D721Med (cell line): ENCODE measurements around the gene TMEM121B.

ENCODE experiments used
- DNase-seq: peaks from one replicate; pipeline ENCODE4 v3.0.0; 2011; ENCODE audit warnings: low spot score; ENCODE audit not compliant: insufficient read length
- FAIRE-seq: peaks from 2 replicates; lab custom pipeline; 2011; peaks lifted over from hg19 to GRCh38; lab: Jason Lieb, UNC
- TF ChIP-seq, protein P1 (sequence below): IDR thresholded peaks from 2 replicates; pipeline ENCODE4 v1.5.1; 2012; ENCODE audit warnings: mild to moderate bottlenecking, control low read depth; ENCODE audit not compliant: insufficient read depth; ENCODE audit errors: missing control alignments

The TMEM121B gene

DNA sequence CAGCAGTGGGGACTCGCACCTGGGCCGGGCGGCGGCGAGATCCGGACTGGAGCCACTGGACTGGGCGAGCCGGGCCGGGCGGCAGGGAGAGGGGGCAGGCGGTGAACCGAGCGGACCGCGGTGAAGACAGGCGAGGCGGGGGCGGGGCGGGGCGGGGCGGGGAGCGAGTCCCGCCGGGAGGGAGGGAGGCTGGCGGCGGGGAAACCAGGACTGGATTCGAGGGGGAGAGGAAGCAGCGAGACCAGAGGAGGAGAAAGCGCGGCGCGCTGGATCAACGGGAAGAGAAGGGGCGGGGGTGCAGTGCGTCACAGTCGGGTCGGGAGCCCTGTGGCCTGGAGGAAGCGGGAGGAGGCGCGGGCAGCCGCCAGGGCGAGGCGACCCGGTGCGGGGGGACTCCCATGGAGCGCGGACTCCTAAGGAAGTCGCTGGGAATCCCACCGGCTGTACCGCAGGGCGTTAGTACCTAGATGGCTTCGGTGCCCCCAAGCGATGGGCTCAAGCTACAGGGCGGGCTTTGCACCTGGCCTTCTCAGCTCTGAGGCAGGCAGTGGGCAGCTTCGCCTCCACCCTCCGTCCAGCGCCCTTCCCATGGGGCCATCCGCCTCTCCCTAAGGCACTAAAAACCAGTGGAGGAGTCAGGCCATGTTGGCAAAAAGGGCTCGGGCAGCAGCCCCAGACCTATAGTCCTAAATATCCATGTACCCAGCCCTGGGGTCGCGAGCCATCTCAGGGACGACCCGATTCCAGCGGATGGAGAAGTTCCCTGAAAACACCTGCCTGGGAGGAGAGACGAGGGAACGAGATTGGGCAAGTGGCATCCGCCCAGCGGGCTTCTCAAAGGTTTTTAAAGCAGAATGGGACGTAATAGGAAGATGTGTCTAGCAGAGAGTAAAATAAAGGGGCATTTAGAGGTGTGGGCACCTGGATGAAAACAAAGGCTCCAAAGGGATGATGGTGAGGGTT lies at the start of gene TMEM121B:
TSS of gene TMEM121B (minus strand) at position 128 of the 963 bp plus-strand sequence. CDS start 233 bp downstream, outside the sequence.
- TF ChIP-seq, protein P1, sequence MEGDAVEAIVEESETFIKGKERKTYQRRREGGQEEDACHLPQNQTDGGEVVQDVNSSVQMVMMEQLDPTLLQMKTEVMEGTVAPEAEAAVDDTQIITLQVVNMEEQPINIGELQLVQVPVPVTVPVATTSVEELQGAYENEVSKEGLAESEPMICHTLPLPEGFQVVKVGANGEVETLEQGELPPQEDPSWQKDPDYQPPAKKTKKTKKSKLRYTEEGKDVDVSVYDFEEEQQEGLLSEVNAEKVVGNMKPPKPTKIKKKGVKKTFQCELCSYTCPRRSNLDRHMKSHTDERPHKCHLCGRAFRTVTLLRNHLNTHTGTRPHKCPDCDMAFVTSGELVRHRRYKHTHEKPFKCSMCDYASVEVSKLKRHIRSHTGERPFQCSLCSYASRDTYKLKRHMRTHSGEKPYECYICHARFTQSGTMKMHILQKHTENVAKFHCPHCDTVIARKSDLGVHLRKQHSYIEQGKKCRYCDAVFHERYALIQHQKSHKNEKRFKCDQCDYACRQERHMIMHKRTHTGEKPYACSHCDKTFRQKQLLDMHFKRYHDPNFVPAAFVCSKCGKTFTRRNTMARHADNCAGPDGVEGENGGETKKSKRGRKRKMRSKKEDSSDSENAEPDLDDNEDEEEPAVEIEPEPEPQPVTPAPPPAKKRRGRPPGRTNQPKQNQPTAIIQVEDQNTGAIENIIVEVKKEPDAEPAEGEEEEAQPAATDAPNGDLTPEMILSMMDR = no peak
- no peak for FAIRE-seq
- peak; percentile 84 for DNase-seq

DNA sequence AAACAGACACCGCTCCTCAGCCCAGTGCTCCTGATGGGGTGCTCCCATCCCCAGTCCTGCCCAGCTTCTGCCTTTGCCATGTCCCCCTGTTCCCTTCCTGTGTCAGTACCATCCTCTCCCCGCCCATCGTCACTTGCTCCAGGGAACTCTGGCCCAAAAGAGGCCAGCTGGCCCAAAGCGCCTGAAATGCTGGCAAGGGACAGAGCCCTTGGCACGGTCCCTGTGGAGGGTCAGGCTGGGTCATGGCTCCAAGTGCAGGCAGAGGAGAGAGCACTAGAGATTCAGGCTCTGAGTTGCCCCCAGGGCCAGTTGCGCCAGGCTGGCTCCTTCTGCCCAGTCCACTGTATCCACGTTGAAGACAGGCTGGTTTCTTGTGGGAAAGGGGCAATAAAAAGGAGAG lies 46.3 kb upstream of the TMEM121B start:
- TF ChIP-seq, protein P1 = no peak
- FAIRE-seq = no peak
- no peak for DNase-seq

- TF ChIP-seq, protein P1 = no peak
- no peak for DNase-seq
- FAIRE-seq = no peak
Measured at GRCh38 chr22:17164392-17165024, 43.3 kb upstream of the TMEM121B start.

- TF ChIP-seq, protein P1 = no peak
- DNase-seq (no peak), FAIRE-seq (no peak)
Measured at GRCh38 chr22:17162731-17163130, 41.6 kb upstream of the TMEM121B start.

DNA sequence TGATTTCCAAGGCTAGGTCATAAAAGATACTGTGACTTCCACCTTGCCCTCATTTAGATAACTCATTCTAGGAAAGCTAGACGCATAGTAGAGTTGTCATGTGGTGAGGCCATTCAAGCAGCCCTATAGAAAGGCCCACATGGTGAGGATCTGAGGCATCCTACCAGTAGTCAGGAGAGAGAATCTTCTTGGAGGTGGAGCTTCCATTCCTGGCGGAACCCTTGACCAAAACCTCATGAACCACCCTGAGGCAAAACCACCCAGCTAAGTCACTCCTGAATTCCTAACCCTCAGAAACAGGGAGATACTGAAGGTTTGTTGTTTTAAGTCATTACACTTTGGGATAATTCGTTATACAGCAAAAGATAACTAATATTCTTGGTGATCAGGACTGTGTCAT lies 40.8 kb upstream of the TMEM121B start:
- TF ChIP-seq, protein P1 = no peak
- FAIRE-seq (no peak), DNase-seq (no peak)

GRCh38 chr22:17159504-17159951 lies 38.4 kb upstream of the TMEM121B start:
- FAIRE-seq (no peak), DNase-seq (peak; percentile 28)
- TF ChIP-seq, protein P1 = no peak
